GM21737 (cell line): Measurements from ENCODE around the gene ELAC2.
"Not testable (repeated sequence)": the region's sequence is repeated elsewhere in the genome, so short reads cannot be mapped to it uniquely, and the experiment has no call there.

Experiments used
- ATAC-seq: cut with Tn5 transposase; IDR thresholded peaks from one replicate; pipeline ENCODE4 v1.9.1; 2021; ENCODE audit warnings: mild to moderate bottlenecking, moderate library complexity; ENCODE audit not compliant: unreplicated experiment

ELAC2 gene

GRCh38 chr17:12990041-12990808 is 27.6 kb downstream of the ELAC2 start:
- no peak for ATAC-seq

DNA sequence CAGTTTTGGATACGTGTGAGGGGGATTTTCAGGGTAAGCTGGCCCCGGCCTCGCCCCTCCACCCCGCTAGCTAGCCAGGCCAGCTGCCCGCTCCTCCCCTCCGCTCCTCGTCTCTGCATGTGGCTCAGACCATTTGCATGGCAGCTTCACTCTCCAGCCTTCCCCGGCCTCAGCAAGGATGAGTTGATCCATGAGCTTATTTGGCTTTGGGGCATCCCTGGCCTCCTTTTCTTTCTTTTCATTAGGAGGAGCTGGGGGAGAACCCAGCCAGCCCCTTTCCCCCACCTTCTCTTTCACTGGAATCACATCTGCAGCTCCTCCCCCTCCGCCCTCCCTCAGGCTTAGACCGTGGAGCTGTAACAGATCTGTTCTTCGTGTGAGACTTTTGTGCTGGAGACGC is 30.7 kb downstream of the ELAC2 start:
- no peak for ATAC-seq

DNA sequence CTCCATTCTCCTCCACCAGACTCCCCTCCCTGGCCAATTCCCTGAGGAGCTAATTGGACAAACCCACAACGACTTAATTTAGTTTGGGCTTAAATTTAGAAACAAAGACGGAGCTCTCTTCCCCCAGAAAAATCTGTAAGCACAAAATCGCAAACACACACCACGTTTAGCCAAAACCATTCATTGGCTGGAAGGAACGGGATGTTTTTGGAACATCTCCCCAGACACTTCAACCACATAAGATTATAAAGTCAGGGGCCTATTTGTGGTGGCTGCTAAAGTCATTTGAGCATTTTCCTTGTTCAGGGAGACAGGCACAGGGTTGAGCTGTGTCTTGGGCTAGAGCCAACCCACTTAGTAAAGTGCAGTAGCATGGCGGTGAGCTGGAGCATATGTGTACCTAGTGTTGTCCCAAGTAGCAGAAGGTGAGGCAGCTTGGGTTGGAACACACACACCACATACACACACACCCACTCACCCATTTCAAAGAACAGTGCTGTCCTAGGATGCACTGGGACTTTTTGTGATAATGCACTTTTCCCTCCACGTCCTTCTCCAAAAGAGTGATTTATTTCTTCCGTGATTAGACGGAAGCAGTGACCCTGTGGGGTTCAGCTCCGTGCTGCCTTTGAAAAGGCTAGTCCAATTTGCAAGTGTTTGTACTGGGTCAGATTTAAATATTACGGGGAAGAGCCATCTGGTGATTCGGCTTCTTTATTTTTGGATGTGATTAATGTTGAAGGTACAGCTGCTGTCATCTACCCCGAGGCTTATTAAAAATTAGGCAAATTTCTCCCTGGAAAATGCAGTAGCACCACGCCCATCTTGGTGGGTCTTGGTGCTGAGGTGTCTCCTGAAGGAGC is 32.2 kb downstream of the ELAC2 start:
- no peak for ATAC-seq

GRCh38 chr17:12983991-12984884 is 33.6 kb downstream of the ELAC2 start:
- no peak for ATAC-seq

DNA sequence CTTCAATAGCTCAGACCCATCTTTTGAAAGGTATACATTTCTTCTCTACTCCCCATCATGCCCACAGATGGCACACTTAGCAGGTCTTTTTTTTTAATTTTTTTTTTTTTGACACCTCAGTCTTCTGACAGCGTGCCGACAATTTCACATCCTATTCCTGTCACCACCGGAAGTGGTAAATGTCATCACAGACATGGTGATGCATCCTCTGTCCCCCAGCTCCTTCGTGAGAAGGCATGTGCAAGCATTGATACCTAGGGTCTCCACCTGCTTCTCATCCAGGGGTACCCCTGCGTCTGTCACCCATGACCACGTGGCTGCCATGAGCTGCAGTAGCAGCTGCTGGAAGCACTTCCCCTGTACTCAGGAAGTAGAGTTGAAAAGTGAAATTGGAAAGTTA is 35.6 kb downstream of the ELAC2 start:
- no peak for ATAC-seq

GRCh38 chr17:12979826-12980500 is 37.9 kb downstream of the ELAC2 start:
- ATAC-seq: no peak

DNA sequence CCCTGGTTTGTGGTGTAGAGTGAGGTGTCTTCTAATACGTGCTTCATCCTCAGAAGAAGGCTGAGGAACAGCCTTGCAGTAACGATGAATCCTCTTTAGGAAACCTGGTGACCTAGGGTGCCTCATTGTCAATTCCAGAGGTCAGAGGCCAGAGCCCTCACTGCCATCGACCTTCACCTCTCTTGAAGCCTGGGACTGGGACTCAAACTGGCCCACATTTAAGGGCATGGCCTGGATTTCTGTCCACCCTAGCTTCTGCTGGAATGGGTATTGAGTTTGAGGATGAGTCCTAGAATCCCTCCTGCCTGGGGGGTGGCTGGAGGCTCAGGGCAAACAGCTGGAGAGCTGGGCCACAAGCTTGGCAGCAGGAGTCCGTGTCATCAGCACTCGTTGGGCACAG is 38.6 kb downstream of the ELAC2 start:
- ATAC-seq: no peak

DNA sequence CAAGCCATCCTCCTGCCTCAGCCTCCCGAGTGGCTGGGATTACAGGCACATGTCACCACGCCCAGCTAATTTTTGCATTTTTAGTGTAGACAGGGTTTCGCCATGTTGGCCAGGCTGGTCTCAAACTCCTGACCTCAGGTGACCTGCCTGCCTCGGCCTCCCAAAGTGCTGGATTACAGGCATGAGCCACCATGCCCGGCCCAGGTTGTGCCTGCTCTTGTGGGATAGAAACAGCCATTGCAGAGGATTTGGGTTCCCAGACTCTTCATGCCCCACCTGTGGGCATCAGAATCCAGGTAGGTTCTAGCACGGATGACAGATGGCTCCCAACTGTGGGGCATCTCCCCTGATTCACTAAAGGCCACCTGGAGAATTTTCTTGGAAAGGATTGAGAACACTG is 39.0 kb downstream of the ELAC2 start:
- not testable (repeated sequence) for ATAC-seq

DNA sequence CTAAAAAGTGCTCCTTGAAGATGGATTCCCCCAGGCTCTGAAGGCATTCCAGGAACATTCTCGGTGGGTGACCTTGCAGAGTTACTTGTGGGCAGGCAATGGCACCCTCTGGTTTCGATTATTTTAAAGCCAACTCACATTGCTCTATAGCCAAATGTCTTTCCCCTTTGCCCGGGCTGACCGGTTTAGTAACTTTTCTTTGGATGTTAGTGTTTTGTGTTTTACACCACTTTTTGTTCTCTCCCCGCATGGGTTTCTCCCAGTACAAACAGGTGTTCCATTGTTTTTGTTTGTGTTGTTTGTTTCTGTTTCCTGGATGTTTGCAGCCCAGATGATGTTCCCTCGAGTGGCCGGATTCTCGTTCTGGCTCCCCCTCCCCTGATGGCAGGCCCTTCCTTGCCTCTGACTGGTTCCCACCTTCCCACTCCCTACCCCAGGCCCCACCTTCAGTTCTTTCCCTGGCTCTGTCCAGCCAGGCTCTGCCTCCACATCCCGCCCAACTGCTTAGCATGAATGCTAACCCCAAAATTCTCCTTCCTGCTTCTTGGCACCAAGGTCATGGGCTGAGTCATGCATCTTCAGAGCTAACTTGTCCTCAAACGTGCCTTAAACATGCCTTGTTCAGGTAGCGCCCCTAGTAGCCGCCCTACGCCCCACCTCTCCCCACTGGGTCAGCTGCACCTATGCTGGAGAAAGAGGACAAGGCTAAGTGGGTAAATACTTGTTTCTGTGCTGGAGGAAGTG is 40.6 kb downstream of the ELAC2 start:
- ATAC-seq: no peak

DNA sequence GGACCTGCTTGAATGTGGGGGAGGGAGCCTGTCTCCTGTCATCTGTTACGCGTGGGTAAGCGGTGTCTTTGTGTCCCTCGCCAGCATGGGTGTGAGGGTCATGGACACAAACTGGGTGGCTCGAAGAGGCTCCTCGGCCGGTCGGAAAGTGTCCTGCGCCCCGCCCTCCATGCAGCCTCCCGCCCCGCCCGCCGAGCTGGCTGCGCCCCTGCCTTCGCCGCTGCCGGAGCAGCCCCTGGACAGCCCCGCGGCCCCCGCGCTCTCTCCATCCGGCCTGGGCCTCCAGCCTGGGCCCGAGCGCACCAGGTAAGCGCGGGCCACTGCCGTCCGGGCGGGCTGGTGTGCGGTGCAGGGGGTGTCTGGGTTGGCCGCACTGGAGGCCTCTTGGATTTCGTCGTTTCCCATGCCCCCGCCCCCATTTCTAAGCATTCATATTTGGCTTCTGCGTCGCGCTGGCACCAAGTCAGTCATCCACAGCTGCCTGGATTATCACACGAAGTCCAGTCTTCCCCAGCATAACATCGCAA is 43.8 kb downstream of the ELAC2 start:
- ATAC-seq: no peak

- no peak for ATAC-seq
These were observed 44.3 kb downstream of the ELAC2 start for GRCh38 chr17:12973496-12974004.

- ATAC-seq: no peak
These were observed 49.9 kb downstream of the ELAC2 start for GRCh38 chr17:12967962-12968361.

DNA sequence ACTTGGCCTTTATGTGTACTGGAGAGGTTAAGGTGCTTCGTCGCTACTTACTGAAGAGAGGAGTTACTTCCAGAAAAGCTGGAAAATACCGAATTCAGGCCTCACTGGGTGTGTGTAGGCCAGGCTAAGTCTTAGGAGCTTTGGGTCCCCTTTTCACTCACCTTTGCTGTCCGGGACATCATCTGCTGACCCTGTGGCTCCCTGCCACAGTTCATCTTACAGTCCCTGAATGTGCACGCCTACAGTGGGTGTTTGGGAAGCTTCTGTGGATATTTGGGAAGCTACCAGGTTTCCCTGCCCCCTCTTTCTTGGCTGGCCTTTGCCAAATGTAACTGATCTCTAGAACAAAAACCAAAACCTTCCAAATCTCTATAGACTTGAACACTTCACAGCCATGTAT is 51.4 kb downstream of the ELAC2 start:
- ATAC-seq: no peak

DNA sequence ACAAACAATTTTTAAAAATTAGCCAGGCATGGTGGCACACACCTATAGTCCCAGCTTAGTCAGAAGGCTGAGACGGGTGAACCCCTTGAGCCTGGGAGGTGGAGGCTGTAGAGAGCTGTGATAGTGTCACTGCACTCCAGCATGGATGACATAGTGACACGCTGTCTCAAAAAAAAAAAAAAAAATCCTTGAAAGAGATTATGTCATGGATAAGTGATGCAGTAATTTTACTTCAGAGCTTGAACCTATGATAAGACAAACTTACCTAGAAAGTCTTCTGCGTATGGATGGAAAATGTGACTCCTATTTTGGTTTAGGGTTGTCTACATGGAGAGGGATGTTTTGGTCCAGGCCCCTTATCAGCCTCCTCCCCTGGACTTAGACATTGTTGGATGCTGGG is 51.8 kb downstream of the ELAC2 start:
- ATAC-seq: no peak

- ATAC-seq: no peak
These were observed 53.0 kb downstream of the ELAC2 start for GRCh38 chr17:12964840-12965239.

- no peak for ATAC-seq
These were observed 53.7 kb downstream of the ELAC2 start for GRCh38 chr17:12964162-12964561.

GRCh38 chr17:12963505-12963904 is 54.3 kb downstream of the ELAC2 start:
- no peak for ATAC-seq

DNA sequence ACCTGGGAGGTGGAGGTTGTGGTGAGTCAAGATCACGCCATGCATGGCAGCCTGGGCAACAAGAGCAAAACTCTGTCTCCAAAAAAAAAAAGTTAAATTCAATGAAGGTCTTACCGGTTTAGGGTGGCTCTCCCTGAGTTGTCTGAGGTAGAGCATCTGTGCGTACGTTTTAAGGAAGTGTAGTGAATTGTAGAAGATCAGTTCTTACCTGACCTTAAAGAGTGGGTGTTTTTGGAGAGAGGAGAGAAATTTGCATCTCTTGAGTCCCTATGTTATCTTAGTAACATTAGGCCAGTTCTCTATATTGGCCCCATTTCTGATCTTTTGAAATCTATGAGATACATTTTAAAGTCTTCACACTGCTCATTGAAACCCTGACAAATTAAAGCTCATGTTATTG is 56.2 kb downstream of the ELAC2 start:
- ATAC-seq: no peak

GRCh38 chr17:12959441-12959840 is 58.4 kb downstream of the ELAC2 start:
- ATAC-seq: no peak
